Activated CD8-positive, alpha-beta T cell treated with anti-CD3 and anti-CD28 coated beads, Interleukin-2, amount 10 ng/mL, durations not matched to agents 7 days and 5 days (primary cell): ENCODE measurements around the gene S100A3. TPM values are rescaled to one million over a fixed set of nuclear protein-coding genes. Genes with fewer than 3 reads are reported as not detected.

Source experiments
- ATAC-seq: fragments of 150-1000 bp; cut with Tn5 transposase; one replicate; pipeline ENCODE4 v1.10.0; 2021; ENCODE audit warnings: moderate library complexity
- CTCF ChIA-PET: fragments of 350-600 bp; sonication (Branson Sonifier 250); formaldehyde crosslinking; loops from one replicate; lab custom pipeline; 2021; ENCODE audit warnings: antibody characterized with exemption; lab: Charles Lee
- POLR2A ChIA-PET: fragments of 350-600 bp; sonication (Branson Sonifier 250); formaldehyde crosslinking; loops from one replicate; lab custom pipeline; 2021; ENCODE audit warnings: antibody characterized with exemption; lab: Charles Lee
- DNase-seq: peaks from one replicate; pipeline ENCODE4 v3.0.0-alpha.2; 2020
- H3K27ac Mint-ChIP-seq: one replicate; pipeline ENCODE4 v1.8.0; 2021; ENCODE audit warnings: mild to moderate bottlenecking, mixed read lengths
- H3K27me3 Mint-ChIP-seq: one replicate; pipeline ENCODE4 v1.8.0; 2021; ENCODE audit warnings: low read depth, mixed read lengths
- H3K36me3 Mint-ChIP-seq: one replicate; pipeline ENCODE4 v1.8.0; 2021; ENCODE audit warnings: low read depth, mixed read lengths
- H3K4me1 Mint-ChIP-seq: one replicate; pipeline ENCODE4 v1.8.0; 2021; ENCODE audit warnings: low read depth, mixed read lengths
- H3K4me3 Mint-ChIP-seq: one replicate; pipeline ENCODE4 v1.8.0; 2021; ENCODE audit warnings: mild to moderate bottlenecking, mixed read lengths
- H3K9me3 Mint-ChIP-seq: one replicate; pipeline ENCODE4 v1.8.0; 2022; ENCODE audit warnings: mixed read lengths; ENCODE audit not compliant: insufficient read depth
- total RNA-seq, 2 experiments: library from RNA; stranded (reverse); gene quantifications; one replicate each; pipeline ENCODE4 v1.2.3, GENCODE V29; 2021

S100A3 gene
- total RNA-seq, 2 experiments from 2014 or later, result not detected

DNA sequence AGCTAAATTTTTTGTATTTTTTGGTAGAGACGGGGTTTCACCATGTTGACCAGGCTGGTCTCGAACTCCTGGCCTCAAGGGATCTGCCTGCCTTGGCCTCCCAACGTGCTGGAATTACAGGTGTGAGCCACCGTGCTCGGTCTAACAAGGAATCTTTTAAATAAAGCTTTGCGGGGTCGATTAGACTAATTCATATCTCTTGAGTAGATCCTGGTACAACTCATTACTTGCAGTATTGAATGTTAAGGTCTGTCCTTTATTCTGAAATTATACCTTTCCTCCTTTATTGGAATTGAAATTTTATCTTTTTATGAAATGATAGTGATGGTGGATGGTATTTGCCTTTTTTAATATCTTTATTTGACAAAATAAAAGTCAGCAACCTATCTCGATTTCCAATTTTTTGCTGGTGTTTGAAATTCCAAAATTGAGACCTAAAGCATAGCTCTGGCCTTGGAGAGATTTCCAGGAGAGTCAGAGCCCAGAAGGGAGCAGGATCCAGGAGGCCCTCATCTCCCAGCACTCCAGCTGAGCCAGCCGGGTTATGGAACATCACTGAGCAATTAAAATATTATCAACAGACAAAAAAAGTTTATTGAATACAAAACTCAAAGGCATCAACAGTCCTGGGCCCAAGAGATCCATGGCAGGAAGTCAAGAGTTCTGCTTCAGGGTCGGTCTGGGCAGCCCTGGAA lies 11.9 kb upstream of the S100A3 start:
- Mint-ChIP-seq H3K27me3 (peaks cover 2% of the 10 kb centered on the region), H3K36me3 (no peaks in the 10 kb centered on the region), H3K4me1 (peaks cover 8% of the 10 kb centered on the region), H3K4me3 (no peak overlapping the region), H3K27ac (no peak overlapping the region), H3K9me3 (no peaks in the 10 kb centered on the region)
- no peak for DNase-seq
- ChIA-PET POLR2A (interaction anchor here (1.9 to 2.4 kb wide), 2 partner anchors 16 to 25 kb away, joined by 6 to 8 read pairs; partner anchors contain the start of gene S100A6), CTCF (interaction anchor here (0.8 to 8.3 kb wide), 7 partner anchors 8 to 67 kb away, joined by 3 to 106 read pairs (median 4); partner anchors contain the start of genes S100A4 and S100A6)
- no peak for ATAC-seq

- H3K4me1 Mint-ChIP-seq, result peaks cover under 1% of the 10 kb centered on the region
- no peaks in the 10 kb centered on the region for H3K9me3 Mint-ChIP-seq
- ChIA-PET POLR2A (interaction anchor here (1.9 to 2.4 kb wide), 2 partner anchors 16 to 24 kb away, joined by 6 to 8 read pairs; partner anchors contain the start of gene S100A6), CTCF (interaction anchor here (0.9 to 8.3 kb wide), 4 partner anchors 9 to 66 kb away, joined by 3 to 106 read pairs (median 36); partner anchors contain the start of gene S100A6)
- DNase-seq (no peak), ATAC-seq (no peak)
- H3K36me3 Mint-ChIP-seq, result no peaks in the 10 kb centered on the region
- no peak overlapping the region for H3K4me3 Mint-ChIP-seq
- peak overlapping the region; percentile 28 for H3K27ac Mint-ChIP-seq
- H3K27me3 Mint-ChIP-seq, result peaks cover 2% of the 10 kb centered on the region
Measured at GRCh38 chr1:153560241-153560640, 11.2 kb upstream of the S100A3 start.

- H3K27ac Mint-ChIP-seq, result no peak overlapping the region
- DNase-seq (no peak), ATAC-seq (no peak)
- H3K27me3 Mint-ChIP-seq, result peaks cover 2% of the 10 kb centered on the region
- ChIA-PET CTCF (interaction anchor here (0.7 to 2.0 kb wide), 5 partner anchors 10 to 47 kb away, joined by 3 to 12 read pairs (median 6); no protein-coding TSS in a partner anchor), POLR2A (interaction anchor here (0.9 kb wide), 1 partner anchor 76 kb away, joined by 3 read pairs; the partner anchor contains the start of gene CHTOP)
- H3K4me3 Mint-ChIP-seq, result no peak overlapping the region
- H3K9me3 Mint-ChIP-seq, result no peaks in the 10 kb centered on the region
- peaks cover 8% of the 10 kb centered on the region for H3K4me1 Mint-ChIP-seq
- no peaks in the 10 kb centered on the region for H3K36me3 Mint-ChIP-seq
Measured at GRCh38 chr1:153557877-153558276, 8.8 kb upstream of the S100A3 start.

GRCh38 chr1:153556348-153556747 lies 7.3 kb upstream of the S100A3 start:
- ChIA-PET POLR2A (interaction anchor here (0.6 to 1.4 kb wide), 3 partner anchors 11 to 21 kb away, joined by 3 to 4 read pairs (median 3); no protein-coding TSS in a partner anchor), CTCF (interaction anchor here (1.0 to 2.0 kb wide), 5 partner anchors 11 to 71 kb away, joined by 3 to 12 read pairs (median 4); partner anchors contain the start of genes S100A13 and S100A4)
- H3K36me3 Mint-ChIP-seq, result no peaks in the 10 kb centered on the region
- DNase-seq, result no peak
- no peak for ATAC-seq
- H3K4me1 Mint-ChIP-seq, result peaks cover 8% of the 10 kb centered on the region
- no peak overlapping the region for H3K4me3 Mint-ChIP-seq
- H3K27ac Mint-ChIP-seq, result peak overlapping the region; percentile 19
- no peaks in the 10 kb centered on the region for H3K9me3 Mint-ChIP-seq
- peaks cover 2% of the 10 kb centered on the region for H3K27me3 Mint-ChIP-seq

DNA sequence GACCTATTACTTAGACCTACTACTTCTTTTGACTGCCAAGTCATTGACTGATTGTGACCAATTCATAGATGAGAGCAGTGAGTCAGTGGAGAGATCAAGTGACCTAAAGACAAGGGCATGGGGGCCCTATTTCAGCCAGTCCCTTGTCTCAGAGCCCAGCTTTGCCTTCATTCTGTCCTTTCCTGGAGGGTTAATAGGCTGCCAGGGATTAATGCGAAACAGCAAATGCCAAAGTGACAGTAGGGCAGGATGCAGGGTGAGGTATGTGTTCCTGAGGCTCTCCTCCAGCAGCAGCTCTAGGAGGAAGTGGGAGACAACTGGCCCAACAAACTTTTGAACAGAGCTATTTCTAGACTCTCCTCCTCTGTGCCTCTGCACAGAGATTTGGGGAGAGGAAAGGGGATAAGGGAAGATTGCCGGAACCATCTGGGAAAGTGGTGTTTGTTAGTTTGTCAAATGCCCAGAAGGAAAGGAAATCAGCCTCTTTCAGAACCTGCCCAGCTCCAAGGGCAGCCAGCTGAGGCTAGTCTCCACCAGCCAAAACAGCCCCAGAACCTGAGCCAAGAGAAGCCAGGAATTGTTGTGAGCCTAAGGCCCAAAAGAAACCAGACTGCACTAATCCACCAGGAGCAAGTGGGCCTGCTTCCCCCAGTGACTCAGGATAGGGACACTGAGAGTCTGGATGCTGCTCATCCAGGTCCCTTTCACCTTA lies 4.9 kb upstream of the S100A3 start:
- H3K4me3 Mint-ChIP-seq, result no peak overlapping the region
- H3K27me3 Mint-ChIP-seq, result peaks cover 5% of the 10 kb centered on the region
- no peaks in the 10 kb centered on the region for H3K36me3 Mint-ChIP-seq
- H3K27ac Mint-ChIP-seq, result no peak overlapping the region
- ChIA-PET CTCF (interaction anchor here (1.3 to 13.7 kb wide), 4 partner anchors 9 to 20 kb away, joined by 3 to 185 read pairs (median 8); partner anchors contain the start of genes S100A4, S100A5 and S100A6), POLR2A (interaction anchor here (1.1 to 2.0 kb wide), 3 partner anchors 8 to 18 kb away, joined by 3 to 7 read pairs (median 5); partner anchors contain the start of genes S100A4 and S100A6)
- DNase-seq, result no peak
- H3K9me3 Mint-ChIP-seq, result no peaks in the 10 kb centered on the region
- H3K4me1 Mint-ChIP-seq, result peaks cover 12% of the 10 kb centered on the region
- no peak for ATAC-seq

- Mint-ChIP-seq H3K27ac (no peak overlapping the region), H3K4me3 (no peak overlapping the region), H3K9me3 (no peaks in the 10 kb centered on the region), H3K27me3 (peaks cover 5% of the 10 kb centered on the region), H3K36me3 (no peaks in the 10 kb centered on the region), H3K4me1 (peaks cover 21% of the 10 kb centered on the region)
- ChIA-PET POLR2A (interaction anchor here (1.5 to 2.0 kb wide), 2 partner anchors 9 to 17 kb away, joined by 3 to 7 read pairs; partner anchors contain the start of gene S100A6), CTCF (interaction anchor here (1.2 to 13.7 kb wide), 4 partner anchors 13 to 43 kb away, joined by 3 to 185 read pairs (median 6); partner anchors contain the start of genes S100A5 and S100A6)
- DNase-seq (no peak), ATAC-seq (no peak)
Measured at GRCh38 chr1:153553096-153553495, 4.0 kb upstream of the S100A3 start.

- no peak for ATAC-seq
- CTCF ChIA-PET, result interaction anchor here (1.2 to 13.7 kb wide), 3 partner anchors 16 to 42 kb away, joined by 3 to 185 read pairs (median 9); partner anchors contain the start of gene S100A6
- Mint-ChIP-seq H3K27me3 (peaks cover 5% of the 10 kb centered on the region), H3K36me3 (no peaks in the 10 kb centered on the region), H3K27ac (no peak overlapping the region), H3K9me3 (no peaks in the 10 kb centered on the region), H3K4me1 (peaks cover 26% of the 10 kb centered on the region), H3K4me3 (no peak overlapping the region)
- POLR2A ChIA-PET, result interaction anchor here (0.8 kb wide), 1 partner anchor 438 kb away, joined by 3 read pairs; the partner anchor contains the start of gene RPS27
- no peak for DNase-seq
Measured at GRCh38 chr1:153552335-153552734, 3.3 kb upstream of the S100A3 start.

GRCh38 chr1:153550827-153551500 lies 1.9 kb upstream of the S100A3 start:
- no peaks in the 10 kb centered on the region for H3K9me3 Mint-ChIP-seq
- DNase-seq (no peak), ATAC-seq (no peak)
- H3K4me3 Mint-ChIP-seq, result no peak overlapping the region
- peaks cover 37% of the 10 kb centered on the region for H3K4me1 Mint-ChIP-seq
- peaks cover 3% of the 10 kb centered on the region for H3K27me3 Mint-ChIP-seq
- ChIA-PET POLR2A (interaction anchor here (1.0 to 1.4 kb wide), 4 partner anchors 10 to 26 kb away, joined by 3 to 4 read pairs (median 3); partner anchors contain the start of genes S100A5 and S100A6), CTCF (interaction anchor here (0.7 to 13.7 kb wide), 9 partner anchors 9 to 56 kb away, joined by 3 to 185 read pairs (median 5); partner anchors contain the start of gene S100A6)
- no peak overlapping the region for H3K27ac Mint-ChIP-seq
- H3K36me3 Mint-ChIP-seq, result no peaks in the 10 kb centered on the region

DNA sequence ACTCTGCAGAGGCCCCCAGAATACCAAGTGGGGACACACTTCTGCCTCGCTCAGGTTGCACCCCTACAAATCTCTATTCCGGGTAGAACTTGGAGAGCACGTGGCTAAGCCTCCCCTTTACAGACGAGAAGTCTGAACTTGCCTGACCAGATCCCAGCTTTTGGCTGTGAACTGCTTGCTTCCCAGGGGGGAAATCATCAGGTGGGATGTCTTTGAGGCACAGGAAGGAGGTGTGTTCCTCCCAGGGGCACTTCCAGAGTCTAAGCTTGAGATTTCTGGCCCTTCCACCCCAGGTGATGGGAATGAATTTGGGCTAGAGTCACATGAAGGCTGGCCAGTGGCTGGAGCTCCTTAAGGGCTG lies 1.3 kb upstream of the S100A3 start:
- ChIA-PET POLR2A (interaction anchor here (1.0 to 1.4 kb wide), 4 partner anchors 10 to 25 kb away, joined by 3 to 4 read pairs (median 3); partner anchors contain the start of genes S100A5 and S100A6), CTCF (interaction anchor here (1.3 to 13.7 kb wide), 6 partner anchors 10 to 55 kb away, joined by 4 to 185 read pairs (median 5); partner anchors contain the start of gene S100A6)
- no peaks in the 10 kb centered on the region for H3K9me3 Mint-ChIP-seq
- no peak for DNase-seq
- peaks cover 43% of the 10 kb centered on the region for H3K4me1 Mint-ChIP-seq
- peaks cover 3% of the 10 kb centered on the region for H3K27me3 Mint-ChIP-seq
- no peak for ATAC-seq
- no peak overlapping the region for H3K4me3 Mint-ChIP-seq
- peaks cover 2% of the 10 kb centered on the region for H3K36me3 Mint-ChIP-seq
- H3K27ac Mint-ChIP-seq, result peak overlapping the region; percentile 28

- Mint-ChIP-seq H3K9me3 (no peaks in the 10 kb centered on the region), H3K27ac (peak overlapping the region; percentile 28), H3K27me3 (peaks cover 3% of the 10 kb centered on the region), H3K4me3 (no peak overlapping the region), H3K4me1 (peaks cover 48% of the 10 kb centered on the region), H3K36me3 (peaks cover 7% of the 10 kb centered on the region)
- DNase-seq, result no peak
- CTCF ChIA-PET, result interaction anchor here (1.5 to 13.7 kb wide), 4 partner anchors 10 to 29 kb away, joined by 4 to 185 read pairs (median 5); partner anchors contain the start of gene S100A6
- ATAC-seq, result no peak
- POLR2A ChIA-PET, result interaction anchor here (1.0 to 1.2 kb wide), 3 partner anchors 9 to 24 kb away, joined by 3 to 4 read pairs (median 3); partner anchors contain the start of genes S100A5 and S100A6
Measured at GRCh38 chr1:153549741-153550397, 811 bp upstream of the S100A3 start.
